Dermis blood vessel endothelial cell (primary cell): Measurements from ENCODE around the gene IRF4. TPM values are rescaled to one million over a fixed set of nuclear protein-coding genes. Genes with fewer than 3 reads are reported as not detected.

Experiments used
- DNase-seq: peaks from one replicate; pipeline ENCODE4 v3.0.0; 2010
- total RNA-seq: library from RNA; depleted of rRNA; stranded (reverse); fragments of >200 nt; gene quantifications from 2 replicates; pipeline ENCODE4 v1.2.3, GENCODE V29; 2014

Gene IRF4
- total RNA-seq, 1 donor from 2014 or later: not detected

DNA sequence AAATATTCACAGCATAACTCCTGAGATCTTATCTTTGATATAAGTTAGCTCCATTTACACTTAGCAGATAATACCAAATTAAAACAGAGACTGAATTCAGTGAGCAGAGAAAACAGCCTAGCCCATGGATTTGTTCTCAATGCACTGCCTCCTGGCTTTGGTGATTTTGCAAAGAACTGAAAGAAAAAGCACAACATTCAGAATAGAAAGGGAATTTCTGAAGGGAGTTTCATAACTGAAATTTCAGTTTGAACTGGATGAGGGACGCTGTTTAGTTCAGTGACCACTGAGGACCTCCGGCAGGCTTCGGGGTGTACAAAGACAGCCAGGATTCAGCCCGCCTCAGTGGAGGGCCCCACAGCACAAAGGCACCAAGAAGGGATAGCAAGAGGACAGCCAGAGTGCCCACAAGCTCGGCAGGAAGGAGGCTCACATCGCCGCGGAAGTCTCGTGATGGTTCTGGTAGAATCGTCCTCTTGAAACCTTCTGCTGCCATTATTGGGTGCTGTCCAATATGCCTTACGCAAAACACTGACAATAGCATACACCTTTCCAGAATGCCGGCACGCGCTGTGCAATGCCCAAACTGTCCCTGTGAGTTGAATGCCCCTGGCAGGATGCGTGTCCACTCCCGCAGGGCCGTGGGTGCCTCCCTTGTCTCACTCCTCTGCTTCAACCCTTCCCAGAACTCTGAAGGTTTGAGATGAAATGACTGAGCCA, 9.7 kb upstream of the IRF4 start:
- no peak for DNase-seq

DNA sequence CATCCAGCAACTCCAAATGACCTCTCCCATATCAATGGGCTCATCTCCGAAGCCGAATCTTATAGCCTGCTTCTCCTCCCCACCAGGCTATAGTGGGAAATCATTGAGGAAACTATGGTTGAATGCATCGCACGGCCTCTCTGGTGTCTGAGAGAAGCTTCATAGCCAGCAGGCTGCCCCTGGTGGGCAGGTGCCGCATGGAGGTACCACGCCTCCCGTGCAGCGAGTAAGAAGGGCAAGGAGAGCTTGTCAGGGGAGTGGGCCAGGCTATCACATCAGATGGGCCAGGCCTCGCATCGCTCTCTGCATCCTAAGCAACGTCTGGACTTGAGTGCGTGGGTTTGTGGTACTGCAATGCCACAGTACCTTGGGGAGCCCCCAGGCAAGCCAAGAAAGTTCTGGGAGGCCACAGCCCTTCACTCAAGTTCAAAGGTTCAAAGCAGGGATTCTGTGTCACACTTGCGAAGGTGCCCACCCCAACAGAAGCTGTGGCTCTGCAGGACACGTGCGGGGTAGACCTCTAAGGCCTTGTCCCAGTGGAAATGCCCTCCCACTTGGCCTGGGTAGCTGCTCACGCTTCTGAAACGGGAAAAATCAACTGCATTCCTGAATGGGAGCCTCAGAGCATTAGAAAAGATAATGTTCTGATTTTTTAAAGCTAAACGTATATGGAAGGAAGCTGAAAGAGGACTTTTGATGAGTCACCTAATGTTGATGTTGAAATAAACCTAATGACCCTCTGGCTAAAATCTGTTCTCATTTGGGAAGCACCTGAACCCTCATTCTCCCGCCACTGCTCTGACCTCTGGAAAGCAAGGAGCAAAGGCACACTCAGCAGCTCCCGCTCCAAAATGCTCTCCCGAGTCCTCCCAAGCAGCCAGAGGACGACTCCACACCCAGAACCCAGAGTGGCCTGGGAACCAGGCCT, 8.4 kb upstream of the IRF4 start:
- no peak for DNase-seq

DNA sequence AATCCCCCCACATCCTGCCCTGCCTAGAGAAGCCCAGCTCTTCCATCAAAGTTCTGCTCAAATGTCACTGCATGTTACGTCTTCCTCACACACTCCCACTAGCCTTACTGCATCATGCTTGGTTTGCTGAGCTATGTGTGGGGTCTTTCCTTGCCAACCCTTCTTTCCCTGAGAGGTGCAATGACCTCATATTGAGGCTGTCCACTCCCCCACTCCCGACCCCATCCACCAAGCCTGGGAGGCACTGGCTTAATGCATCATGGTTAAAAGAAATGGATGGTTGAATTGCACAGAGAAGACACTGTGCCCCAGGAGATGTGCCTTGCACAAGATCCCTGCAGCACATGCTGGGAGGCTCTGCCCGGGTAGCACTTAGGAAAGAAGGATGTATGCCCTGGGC, 7.7 kb upstream of the IRF4 start:
- DNase-seq: no peak

DNA sequence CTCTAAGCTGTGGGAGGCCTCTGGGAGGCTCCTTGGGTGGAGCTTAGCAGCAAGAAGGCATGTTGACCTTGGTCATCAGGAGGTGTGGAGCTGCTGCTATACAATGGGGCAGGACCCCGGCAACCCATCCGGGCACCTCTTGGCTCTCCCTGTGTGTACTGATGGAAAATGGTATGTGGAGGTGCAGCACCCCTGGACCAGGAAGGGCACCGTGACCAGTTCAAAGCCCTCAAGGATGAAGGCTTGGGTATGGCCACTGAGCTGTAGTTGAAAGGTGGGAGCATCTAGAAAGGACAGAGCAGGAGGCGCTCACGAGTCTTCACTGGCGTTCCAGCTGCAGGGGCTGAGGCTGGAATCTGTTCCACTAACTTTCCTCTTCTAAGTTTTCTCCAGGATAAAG, 6.7 kb upstream of the IRF4 start:
- DNase-seq: no peak

DNA sequence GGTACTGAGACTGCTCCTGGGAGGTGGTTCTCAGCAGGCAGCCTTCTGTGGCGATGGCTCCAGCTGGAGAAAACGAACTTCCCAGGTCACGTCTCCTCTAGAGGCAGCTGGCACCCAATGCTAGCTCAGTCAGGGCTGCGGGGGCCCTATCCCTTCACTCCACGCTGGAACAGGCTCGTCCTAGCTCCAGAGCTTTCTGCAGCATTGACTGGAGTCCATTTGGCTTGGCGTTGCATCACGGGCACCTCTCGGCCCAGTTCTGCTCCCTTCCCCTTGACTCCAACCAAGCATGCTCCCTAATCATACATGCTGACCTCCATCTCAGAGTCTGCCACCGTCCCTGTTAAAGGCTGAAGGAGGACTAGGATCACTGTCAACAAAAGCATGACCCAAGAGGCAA, 5.9 kb upstream of the IRF4 start:
- no peak for DNase-seq

DNA sequence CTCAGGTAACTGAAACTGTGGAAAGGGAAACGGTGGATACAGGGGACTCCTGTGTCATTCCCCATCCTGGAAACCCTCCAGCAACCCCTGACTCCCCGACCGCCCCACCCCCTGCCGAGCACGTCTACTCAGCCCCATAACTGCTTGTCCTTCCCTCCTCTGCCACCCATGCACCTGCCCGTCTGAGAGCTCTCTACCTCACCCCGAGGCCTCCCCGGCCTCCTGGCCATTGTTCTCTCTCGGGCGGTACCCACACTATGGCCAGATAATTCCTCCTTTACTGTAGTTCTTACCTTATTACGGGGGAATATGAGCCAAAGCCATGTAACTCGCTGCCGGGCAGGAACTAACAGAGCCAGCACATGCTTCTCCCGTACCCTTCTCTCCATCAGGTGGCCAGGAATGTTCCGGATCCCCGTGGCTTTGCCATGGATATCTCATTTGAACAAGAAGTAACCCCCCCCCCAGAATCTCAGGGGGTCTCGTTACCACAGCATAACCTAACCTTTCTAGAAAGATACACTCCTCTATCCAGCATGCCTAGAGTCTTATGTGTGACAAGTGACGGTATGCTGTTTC, 4.8 kb upstream of the IRF4 start:
- DNase-seq: no peak

DNA sequence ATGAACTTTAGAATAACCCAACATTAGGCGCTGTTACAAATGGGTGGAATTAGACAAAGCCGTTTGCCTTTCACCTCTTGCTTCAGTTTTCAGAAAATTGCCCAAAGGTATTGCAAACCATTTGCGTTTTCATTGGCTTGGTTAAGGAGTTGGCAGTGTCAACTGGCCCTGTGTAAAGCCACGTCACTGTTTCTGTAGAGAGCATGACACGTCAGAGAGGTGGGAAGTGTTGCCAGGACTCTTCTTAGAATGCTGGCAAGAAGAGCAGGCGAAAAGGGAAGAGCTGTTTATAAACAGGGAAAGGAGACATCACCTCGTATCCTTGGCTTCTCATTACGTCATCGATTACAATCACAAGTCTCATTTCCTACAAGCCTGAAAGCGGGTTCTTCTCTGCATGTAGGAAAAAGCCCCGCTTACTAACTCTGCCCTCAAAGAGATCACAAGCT, 4.2 kb upstream of the IRF4 start:
- DNase-seq: no peak

DNA sequence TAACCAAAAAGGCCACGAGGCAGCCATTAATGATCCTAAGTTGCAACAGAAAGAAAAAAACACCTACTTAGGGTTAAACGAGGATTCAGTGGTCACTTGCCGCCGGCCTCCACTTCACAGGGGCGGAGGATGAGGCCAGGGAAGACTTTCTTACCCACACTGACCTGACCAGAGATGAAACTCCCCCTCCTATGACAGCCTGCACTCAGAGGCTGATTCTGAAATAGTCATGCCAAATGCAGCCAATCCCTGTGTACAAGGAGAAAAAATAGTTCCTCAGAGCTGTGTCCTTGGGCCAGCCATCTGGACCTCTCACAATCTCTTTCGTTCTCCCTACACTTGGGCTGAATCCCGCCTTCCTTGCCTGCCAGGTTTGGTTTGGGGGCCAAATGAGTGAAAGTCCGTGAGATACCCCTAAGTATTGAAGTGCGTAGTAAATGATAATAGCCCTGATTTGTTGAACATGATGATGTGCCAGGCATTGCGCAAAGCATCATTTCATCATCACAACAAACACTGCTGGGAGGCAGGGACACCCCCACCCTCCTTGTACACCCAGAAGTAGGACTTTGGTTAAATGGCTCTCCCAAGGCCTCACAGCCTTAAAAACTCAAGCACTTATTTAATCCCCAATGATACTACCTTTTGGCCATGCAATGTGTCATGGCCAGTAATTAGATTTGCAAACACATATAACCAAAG, 3.2 kb upstream of the IRF4 start:
- DNase-seq: no peak

DNA sequence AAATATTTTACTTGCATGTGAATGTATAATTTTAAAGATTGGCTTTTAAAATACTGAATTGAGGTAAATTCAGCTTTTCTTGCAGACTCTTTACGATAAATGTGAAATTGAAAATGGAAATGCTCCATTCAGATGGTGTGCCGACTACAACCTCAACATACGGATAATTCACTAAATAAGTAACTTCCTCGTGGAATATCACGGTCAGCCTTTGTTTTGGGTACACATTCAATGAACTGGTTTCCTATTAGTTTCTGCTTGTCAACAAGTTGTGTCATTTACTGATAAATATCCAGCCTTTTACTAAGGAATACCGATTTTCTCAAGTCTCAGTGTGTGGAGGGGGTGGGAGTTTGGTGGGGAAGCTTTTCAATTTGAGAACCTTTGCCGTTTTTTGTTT, 2.4 kb upstream of the IRF4 start:
- DNase-seq: no peak

DNA sequence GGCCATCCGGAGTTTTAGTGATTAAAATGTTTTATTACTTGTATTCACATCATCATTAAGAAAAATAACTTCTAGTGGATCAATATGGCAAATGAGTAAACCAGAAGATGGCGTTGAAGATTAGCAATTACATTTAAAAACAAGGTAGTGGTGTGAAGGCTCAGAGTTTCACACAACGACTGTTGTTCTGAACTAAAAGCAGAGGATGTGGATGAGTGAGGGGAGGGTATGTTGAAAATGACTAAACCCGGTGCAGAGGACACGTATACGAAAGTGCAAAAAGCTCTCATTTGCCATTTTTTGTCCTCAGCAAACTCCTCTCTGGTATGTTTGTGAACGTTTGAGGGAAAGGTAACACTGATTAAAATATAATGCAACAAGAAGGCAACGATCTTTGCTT, 1.9 kb upstream of the IRF4 start:
- DNase-seq: no peak

DNA sequence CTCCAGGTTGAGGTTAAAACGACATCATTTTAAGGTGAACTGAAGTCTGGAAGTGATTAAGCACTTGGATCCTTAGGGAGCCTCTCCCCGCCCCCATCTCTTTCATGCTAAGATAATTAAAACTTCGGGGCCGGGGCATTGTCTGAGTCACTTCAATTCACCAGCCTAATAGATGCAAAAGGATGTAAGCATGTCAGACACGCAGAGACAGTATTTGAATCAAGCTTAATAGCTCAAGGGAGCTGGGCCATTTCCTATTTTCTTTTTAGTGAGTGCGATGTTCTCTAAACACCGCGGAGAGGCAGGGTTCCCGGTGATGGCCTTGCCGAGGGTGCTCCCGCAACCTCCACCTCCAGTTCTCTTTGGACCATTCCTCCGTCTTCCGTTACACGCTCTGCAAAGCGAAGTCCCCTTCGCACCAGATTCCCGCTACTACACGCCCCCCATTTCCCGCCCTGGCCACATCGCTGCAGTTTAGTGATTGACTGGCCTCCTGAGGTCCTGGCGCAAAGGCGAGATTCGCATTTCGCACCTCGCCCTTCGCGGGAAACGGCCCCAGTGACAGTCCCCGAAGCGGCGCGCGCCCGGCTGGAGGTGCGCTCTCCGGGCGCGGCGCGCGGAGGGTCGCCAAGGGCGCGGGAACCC, 516 bp upstream of the IRF4 start:
- no peak for DNase-seq

DNA sequence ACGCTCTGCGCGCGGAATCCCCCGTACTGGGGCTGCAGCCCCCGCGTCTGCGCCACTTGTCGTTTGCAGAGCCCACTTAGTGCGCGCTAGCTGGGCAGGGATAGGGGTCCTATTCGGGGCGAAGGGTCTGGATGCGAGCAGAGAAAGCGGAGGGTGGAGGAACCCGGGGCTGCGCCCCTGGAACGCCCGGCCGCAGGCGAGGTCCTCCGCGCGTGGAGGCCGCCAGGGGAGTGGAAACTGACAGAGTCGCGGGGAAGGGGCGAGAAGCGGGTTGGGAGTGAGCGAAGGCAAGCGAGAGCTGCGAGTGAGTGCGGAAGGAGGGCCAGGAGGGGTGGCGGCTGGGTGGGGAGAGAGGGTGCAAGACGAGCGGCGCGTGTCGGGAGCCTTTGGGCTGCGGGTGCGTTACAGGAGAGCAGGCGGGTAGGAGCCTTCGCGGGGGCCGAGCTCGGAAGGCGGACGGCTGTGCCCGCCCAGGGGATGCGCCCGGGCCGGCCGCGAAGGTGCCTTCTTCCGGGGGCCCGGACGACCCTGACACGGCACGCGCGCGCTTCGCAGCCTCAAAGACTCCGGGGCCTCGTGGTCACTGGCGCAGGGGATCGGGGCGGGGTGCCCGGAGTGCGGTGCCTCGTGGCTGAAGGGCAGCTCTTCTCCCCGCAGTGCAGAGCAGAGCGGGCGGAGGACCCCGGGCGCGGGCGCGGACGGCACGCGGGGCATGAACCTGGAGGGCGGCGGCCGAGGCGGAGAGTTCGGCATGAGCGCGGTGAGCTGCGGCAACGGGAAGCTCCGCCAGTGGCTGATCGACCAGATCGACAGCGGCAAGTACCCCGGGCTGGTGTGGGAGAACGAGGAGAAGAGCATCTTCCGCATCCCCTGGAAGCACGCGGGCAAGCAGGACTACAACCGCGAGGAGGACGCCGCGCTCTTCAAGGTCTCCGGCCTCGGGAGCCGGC, 1.2 kb downstream of the IRF4 start:
- DNase-seq: no peak

DNA sequence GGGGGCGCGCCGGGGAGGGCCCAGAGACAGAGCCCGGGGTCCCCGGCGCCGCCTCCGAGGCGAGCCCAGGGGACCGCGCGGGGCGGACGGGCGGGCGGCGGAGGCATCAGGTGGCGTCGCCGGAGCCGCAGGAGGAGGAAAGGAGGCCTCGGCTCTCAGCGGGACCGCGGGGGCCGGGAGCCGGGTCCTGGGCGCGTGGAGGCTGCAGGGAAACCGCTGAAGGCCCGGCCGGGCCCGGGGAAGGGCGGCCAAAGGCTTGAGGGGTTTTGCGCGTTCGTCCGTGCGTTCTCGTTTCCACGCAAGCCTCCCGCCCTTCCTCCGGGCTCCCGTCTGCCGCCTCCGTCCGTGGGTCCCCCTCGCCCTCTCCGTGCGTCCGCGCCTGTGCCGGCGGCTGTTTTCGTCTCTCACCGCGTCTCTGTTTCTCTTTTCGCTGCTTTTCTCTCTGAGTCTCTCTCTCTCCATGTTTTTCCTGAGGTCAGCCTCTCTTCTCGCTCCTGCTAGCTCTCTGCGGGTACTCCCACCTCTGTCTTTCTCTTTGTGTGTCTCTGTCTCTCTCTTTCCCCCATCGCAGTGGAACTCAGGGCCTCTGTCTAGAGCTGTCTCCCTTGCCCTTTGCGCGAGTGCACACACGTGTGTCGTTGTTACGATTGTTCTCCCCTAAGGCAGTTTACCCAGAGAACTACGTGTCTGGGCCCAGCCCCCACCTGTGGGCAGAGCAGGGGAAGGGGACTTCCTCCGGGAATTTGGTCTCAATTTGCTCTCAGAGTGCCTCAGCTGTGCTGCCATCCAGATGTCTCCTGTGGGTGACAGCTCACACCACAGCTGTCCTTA, 2.1 kb downstream of the IRF4 start:
- no peak for DNase-seq

DNA sequence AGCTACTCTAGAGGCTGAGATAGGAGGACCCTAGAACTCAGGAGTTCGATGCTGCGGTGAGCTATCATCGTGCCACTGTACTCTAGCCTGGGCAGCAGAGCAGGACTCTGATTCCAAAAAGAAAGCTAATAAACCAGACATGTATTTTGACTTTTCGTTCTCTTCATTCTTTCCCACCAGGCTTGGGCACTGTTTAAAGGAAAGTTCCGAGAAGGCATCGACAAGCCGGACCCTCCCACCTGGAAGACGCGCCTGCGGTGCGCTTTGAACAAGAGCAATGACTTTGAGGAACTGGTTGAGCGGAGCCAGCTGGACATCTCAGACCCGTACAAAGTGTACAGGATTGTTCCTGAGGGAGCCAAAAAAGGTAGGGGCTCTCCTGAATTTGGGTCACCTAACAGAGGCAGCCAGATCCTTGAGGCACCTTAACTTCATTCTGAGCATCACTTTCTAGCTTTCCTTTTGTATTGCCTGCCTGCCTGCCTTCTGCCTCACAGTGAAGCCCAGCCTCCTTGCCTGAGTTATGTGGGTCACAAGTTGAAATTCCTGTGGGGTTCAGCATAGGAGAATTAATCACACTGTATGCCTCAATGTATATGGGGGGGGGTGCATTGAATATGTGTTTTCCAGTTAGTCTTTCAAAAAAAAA, 3.2 kb downstream of the IRF4 start:
- DNase-seq: no peak

DNA sequence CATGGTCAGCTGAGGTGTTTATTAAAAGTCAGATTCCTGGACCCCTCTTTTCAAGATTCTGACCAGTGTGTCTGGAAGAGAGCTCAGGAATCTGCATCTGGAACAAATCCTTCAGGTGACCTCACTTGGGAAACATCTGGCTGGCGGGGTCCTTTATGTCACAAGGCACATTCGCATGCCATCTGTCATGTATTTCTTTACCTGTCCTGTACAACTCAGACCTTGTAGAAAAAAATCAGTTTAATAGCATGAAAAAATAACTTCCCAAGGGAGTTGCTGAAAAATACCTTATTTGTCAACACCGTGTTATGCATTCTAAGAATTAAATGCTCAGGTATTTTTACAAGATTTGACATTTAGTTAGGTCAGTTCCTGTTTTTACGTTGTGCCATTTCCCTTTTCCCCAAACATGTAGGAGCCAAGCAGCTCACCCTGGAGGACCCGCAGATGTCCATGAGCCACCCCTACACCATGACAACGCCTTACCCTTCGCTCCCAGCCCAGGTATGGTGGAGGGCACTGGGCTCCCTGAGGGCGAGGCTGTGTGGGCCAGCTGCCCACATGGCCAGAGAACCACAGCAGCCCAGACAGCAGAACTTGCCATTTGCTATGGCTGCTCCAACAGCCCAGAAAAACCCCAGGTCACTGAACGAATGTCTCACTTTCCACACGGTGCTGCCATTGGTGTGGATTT, 4.0 kb downstream of the IRF4 start:
- no peak for DNase-seq

DNA sequence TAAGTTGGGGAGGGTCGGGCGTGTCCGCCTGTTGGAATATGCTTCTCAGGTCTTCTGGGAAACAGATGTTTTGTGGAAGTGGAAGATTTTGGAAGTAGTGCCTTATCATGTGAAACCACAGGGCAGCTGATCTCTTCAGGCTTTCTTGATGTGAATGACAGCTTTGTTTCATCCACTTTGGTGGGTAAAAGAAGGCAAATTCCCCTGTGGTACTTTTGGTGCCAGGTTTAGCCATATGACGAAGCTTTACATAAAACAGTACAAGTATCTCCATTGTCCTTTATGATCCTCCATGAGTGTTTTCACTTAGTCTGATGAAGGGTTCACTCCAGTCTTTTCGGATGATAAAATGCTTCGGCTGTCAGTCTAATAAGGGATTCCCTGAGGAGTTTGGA, 4.6 kb downstream of the IRF4 start:
- no peak for DNase-seq

DNA sequence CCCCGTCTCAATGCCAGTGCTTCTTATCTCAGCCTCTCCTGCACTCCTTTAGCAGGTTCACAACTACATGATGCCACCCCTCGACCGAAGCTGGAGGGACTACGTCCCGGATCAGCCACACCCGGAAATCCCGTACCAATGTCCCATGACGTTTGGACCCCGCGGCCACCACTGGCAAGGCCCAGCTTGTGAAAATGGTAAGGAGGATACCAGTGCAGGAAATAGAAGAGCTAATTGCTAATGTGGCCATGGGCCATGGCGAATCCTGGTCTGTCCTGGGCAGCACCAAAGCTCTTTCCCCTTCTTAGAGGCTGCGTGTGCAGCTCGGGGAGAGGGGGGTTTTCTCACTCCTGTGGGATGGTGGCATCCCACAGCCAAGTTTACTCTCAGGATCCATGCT, 5.5 kb downstream of the IRF4 start:
- DNase-seq: no peak

DNA sequence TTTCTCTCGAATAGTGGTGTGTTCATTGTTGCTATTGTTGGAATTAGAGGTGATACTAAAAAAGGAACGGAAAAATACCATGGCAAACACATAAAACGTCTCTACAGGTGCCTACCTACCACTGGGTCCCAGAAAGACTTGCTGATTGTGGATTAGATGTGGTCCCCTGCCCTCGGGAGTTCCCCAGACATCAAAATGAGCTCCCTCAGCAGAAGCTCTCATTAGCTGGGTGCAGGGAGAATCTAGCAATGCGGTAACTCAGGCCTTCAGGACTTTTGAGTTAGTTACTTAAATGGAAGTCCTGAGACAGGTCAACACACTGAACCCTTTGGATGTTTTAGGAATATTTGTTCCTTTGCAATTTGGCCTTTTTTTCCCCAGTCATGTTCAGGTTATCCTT, 6.1 kb downstream of the IRF4 start:
- no peak for DNase-seq

DNA sequence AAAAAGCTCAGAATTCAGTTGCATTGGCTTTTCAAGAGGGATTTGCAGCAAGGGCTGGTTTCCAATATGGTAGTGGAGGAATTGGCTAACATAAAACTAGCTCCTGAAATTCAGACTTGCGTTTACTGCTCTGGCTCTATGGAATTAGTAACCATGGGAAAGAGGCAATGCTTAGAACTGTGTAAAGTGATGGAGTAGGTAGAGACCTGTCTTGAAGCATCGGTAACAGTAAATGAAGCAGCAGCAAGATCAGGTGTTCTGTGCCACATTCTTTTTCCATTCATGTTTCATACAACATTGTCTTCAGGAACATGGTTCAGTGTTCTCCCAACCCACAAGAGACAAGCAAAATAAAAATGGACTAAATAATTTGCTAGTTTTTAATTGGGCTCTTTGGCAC, 6.5 kb downstream of the IRF4 start:
- no peak for DNase-seq
